IPS DF 4.7 (cell line): ENCODE results near the gene MDC1.

Experiments
- DNase-seq: peaks from one replicate; pipeline ENCODE4 v3.0.0-alpha.2; 2013; ENCODE audit warnings: low spot score; ENCODE audit errors: extremely low read depth

MDC1 gene

DNA sequence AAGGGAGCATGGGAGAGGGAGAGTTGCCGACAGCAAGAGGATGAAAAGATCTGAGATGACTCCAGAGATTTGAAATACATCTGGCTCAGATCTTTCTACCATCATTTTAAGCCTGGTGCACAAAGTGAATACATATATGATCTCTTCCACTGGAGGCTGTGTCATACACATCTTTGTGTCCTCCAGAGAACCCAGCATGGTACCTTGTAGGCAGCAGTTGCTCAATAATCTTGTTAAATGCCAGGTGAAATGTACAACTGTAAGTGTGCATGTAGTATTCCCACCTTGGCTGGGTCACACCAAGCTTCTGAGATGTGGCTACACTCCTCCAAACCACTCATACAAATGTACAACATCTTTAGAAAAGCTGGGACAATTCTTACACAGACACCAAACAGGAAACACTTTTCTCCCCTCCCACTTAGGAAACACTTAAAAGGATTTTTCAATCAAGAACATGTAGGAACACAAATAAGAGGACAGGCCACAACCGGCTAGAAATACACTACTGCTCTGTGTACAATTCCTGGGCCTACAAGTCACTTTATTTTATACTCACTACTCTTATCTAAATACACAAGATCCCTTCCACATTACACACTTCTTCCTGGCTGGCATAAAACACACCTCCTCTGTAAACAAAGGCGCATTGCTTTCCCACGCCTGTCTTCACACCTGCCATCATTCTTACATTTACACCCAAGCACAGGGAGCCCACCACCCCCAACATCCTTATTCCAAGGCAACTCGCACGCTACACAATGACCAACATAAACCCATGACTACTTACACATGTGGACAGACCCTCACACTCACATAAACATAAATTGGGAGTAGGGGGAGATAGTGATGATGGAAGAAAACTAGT lies 31.1 kb upstream of the MDC1 start:
- DNase-seq = no peak

DNA sequence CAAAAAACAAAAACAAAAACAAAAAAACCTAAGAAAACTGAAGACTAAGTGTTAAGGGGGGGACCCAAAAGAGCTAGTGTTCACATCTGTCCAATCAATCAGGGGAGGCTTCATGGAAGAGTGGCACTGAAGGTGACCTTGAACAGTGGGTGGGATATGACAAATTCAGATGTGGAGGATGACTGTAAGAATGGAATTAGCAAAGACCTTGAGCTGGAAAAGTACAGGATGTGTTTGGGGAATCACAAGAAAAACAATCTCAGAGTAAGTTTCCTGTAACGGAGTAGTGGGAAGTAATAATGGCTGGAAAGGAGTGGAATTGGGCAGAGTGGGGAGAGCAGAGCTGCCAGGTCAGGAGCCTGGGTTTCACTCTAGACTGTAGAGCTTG lies 30.2 kb upstream of the MDC1 start:
- DNase-seq = no peak

DNA sequence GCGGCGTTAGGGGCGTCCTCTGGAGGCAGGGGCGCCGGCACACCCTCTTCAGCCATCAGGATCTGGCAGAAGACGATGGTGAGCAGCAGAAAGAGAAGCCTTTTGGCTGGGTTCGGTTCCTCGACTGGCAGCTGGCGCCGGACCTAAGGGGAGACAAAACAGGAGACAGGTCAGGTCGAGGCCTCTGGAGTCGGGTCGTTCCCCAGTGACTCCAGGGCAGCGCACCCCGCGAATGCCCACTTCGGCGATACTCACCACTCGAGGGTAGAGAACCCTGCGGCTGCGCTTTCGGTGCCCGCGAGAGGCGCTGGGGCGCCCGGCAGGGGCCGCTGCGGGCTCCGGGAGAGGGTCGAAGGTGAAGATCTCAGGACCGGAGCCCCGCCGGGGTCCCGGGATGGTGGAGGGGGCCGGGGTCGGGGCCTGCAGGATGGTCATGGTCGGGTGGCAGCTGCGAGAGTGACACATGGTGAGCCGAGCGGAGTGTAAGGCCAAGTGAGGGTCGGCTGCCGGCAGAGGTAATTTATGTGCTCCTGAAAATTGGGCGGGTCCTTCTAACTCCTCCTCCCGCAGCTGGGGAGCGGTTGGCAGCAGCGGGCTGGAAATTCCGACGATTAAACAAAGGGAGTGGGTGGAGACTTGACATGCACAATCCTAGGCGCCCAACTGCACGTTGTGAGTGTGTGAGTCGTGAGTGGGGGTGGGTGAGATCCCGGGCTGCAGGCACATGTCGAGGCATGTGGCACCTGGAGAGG lies 27.1 kb upstream of the MDC1 start, which contains the start of gene IER3:
TSS of gene IER3 (minus strand) at position 494 of the 752 bp plus-strand sequence. CDS start at position 465, 29 bp downstream.
- no peak for DNase-seq

- no peak for DNase-seq
Observed at GRCh38 chr6:30743099-30744053, 26.3 kb upstream of the MDC1 start.

DNA sequence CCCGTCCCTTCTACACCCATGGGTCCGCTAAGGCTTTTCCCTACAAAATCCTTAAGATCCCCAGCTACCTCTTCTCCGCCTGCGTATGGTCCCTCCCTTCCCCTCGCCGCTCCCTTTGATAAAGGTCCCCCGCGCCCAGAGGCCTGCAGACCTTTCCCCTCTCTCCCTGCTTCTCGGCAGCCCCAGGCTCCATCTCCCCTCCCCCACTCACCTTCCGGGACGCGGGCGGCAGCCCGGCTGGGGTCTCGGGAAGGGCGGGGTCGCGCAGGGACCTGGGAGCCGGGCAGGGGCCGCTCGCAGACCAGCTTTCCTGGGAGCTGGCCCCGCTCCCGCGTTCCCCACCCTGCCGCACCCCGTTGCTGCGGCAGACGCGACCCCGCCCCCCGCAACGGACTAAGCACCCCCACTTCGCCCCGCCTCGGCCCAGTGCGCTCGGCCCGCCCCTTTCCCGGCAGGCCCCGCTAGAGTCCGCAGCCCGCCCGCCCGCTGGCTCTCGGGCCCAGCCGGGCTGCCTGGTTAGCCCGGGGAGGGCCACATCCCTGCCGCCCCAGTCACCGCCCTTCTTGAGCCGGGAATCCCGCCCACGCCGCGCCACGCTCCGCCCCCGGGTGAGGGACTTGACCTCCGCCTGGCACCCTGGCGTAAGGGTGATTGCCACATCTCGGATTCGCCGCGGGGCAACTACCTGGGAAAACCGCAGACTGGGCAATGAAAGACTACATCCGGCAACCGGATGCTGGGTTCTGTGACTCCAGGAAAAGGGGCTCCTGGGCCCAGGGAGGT lies 25.4 kb upstream of the MDC1 start, which contains the start of gene FLOT1:
TSS of gene FLOT1 (minus strand) at position 372 of the 783 bp plus-strand sequence. CDS start 498 bp downstream, outside the sequence.
- no peak for DNase-seq

DNA sequence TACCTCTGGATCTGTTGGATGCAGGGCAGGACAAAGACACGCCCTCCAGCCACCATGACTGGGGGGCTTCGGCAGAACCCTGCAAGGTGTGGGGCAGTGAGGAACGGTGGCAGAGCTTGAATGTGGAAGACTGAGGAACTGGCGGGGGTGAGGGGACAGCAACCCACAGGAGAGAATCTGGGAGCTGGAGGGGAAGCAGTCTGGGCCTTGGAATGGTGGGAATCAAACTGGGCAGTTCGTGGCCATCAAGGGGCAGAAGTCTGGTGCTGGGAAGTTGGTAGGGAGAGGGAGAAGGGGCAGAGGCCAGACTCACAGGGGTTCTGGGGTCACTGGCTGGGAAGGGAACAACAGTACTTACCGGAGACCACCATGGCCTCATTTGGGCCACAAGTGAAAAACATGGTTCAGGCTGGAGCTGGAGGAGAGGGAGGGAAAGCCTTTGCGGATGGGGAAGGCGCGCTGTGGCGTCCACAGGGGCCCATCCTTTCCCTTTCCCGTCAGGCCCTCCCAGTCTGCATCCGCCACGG lies 24.8 kb upstream of the MDC1 start:
- no peak for DNase-seq

DNA sequence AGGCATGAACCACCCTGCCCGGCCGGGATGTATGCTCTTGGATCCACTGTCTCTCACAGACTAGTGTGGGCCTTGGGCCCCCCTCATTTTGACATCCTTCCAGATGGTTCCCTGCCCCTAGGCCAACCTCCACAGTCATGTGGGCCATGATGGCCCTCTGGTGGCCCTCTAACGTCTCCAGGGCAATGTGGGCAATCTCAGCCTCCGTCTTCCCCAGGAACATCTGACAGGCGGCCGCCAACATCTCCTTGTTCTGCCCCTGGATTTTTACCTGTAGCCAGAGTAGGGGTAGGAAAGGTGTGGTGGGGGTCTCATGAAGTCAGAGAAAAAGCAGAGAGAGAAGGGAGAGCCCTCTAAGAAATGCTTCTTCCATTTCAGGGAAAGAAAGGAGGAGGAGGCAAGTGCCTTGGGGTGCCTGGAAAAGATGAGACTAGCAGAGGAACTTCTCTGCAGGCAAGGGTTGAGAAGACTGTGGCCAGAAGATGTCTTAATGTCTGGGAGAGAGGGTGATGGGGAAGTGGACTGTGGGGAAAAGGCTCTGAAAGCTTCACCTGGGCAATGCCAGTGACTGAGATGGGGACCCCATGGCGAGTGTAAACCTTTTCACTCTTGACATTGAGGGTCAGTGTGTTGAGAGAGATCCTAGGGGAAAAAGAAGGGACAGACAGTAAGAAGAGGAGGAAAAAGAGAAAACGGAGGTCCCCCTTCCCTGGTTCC lies 24.1 kb upstream of the MDC1 start:
- DNase-seq = no peak

DNA sequence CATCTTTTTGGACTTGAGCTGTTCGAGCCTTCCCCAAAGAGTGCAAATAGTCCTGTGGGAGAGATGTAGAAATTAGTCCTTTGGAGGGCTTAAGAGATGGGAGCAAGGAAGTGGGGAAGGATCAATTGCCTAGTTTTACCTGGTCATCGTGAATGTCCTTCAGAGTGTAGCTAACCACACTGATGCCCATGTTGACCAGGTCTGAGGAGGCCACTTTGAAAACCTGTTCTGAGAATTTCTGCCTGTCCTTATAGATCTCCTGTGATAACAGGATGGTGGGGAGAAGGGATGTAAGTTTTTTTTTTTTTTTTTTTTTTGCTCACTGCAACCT lies 23.4 kb upstream of the MDC1 start:
- DNase-seq = no peak

DNA sequence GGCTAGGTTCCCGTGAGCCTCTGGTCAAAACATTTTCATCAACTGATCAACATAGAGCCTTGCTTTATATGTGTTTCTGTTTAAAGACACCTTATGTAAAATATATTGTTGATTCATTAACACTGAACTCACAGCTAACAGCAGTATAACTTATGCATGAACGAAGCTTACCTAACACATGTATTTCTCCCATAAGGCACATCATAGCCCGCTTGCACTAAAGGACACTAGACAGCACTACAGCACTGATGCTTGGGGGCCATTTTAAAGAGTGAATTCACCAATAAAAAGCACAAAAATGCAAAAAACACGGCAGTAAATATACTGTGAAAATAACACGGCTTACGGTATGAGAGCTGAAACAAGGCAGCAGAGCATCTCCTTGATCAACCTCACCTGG lies 21.5 kb upstream of the MDC1 start:
- DNase-seq = no peak

DNA sequence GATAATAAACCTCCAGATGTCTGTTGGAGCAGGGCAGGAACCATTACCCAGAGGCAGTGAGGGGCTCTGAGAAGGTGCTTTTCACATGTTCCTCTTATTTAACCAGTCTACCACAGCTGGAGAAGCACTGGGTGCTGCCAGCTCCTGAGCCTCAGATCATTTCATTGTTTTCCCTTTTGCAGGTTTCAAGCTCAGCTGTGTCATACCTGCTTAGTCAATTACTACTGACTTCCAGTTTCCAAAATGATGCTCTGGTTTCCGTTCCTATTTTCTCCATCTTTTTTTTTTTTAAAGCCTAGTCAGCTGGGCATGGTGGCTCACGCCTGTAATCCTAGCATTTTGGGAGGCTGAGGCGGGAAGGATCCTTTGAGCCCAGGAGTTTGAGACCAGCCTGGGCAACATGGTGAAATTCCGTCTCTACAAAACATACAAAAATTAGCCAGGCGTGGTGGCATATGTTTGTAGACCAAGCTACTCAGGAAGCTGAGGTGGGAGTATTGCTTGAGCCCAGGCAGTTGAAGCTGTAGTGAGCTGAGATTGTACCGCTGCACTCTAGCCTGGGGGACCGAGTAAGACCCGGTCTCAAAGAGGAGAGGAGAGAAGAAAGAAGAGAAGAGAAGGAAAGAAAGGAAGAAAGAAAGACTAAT lies 18.7 kb upstream of the MDC1 start:
- DNase-seq = no peak

GRCh38 chr6:30732237-30732943 lies 15.3 kb upstream of the MDC1 start:
- no peak for DNase-seq

DNA sequence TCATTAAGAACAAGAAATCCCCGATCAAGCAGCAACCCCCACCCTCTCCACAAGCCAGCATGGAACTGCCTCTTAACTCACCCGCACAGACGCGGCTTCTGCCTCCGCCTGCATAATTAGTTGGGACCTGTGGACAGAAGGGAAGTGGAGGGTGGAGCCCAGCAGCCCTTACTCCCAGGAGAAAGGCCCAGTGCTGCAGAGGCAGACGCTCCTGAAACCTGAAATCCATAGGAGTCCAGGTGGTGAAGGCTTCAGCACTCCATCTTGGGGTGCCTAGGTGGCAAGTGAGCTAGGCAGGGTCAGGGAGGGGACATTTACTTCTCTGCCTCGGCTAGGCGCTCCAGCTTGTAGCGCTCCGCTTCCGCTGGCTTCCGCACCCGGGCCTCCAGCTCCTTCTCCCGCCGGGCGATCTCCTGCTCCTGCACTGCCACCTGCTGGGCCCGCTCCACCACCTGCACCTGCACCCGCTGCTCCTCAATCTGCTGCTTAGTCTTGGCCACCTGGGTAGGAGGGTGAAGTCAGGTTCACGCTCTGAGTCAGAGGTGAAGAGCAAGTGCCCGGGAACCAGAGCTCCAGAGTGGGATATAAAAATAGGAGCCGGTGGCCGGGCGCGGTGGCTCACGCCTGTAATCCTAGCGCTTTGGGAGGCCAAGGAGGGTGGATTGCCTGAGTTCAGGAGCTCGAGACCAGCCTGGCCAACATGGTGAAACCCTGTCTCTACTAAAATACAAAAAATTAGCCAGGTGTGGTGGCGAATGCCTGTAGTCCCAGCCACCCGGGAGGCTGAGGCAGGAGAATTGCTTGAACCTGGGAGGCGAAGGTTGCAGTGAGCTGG lies 13.7 kb upstream of the MDC1 start:
- DNase-seq = no peak

- DNase-seq = no peak
Observed at GRCh38 chr6:30727920-30728553, 11.0 kb upstream of the MDC1 start.

DNA sequence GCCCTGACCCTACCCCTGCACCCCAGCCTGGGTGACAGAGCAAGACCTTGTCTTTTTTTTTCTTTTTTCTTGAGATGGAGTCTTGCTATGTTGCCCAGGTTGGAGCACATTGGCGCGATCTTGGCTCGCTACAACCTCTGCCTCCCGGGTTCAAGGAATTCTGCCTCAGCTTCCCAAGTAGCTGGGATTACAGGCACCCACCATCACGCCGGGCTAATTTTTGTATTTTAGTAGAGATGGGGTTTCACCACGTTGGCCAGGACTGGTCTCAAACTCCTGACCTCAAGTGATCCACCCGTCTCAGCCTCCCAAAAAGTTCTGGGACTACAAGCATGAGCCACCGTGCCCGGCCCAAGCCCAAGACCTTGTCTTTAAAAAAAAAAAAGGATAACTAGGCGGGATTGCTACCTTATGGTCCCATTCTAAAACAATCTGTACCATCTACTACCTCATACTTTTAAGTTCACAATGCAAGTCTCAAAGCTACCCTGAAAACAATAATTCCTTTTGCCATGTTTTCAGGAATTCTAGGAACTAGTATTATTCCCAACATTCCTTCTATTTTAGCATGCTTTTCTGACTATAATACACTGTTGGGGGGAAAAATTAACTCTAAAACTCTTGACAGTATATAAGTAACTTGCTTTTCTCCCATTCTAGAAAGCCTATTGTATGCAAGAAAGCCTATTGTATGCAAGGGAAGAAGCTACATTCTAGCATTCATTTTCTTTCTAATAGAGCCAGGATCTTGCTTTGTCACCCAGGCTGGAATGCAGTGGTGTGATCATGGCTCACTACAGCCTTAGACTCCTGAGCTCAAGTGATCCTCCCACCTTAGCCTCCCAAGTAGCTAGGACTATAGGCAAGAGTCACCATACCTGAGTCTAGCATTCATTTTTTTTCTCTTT lies 9.7 kb upstream of the MDC1 start:
- DNase-seq = no peak

DNA sequence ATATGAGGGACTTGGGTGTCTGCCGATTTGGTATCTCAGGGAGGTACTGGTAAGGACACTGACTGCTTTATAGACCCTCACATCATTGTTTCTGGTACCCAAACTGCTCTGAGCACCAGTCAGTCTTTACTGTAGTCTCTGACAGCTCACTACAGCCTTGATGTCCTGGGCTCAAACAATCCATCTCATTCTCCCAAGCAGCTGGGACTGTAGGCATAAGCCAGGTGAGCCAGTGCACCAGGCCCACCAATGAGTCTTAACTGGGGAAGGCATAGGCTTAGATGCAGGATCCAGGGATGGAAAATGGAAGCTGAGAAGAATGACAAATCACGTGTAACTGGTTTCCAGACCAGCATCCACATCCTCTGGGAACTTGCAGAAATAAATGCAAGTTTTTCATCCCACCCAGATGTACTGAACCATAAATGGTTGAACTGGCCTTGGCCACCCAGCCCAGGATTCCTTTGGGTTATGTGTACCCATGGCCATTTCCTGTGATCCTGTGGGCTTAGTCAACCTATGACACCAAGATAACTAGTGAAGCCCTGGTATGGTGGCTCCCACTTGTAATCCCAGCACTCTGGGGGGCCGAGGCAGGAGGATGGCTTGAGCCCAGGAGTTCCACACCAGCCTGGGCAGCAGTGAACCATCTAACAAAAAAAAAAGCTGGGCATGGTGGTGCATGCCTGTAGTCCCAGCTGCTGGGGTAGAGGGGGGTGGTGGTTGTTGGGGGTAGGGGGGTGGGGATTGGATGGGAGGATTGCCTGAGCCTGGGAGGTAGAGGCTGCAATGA lies 8.8 kb upstream of the MDC1 start:
- DNase-seq = no peak
